ENCODE data around the gene PCDH9.

Gene PCDH9

DNA sequence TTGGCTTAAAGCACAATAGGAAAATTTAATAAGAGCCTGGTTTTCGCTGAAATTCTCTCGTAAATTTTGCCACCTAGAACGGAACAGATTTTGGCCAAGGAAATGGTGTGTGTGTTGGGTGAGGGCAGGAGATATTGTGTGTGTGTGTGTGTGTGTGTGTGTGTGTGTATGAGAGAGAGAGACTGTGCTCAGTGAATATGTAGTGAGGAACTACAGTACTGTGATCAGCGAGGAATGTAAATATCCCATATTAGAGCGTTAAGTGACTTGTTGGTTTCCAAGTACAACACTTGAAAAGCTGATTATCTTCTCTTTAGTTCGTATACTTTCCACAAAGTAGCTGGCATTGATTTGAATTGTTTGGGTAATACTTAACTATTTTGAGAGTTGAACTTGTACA lies 738.9 kb downstream of the PCDH9 start:
- DNase-seq: no peak

GRCh38 chr13:66489586-66489985 lies 740.5 kb downstream of the PCDH9 start:
- DNase-seq: no peak

GRCh38 chr13:66489172-66489571 lies 741.0 kb downstream of the PCDH9 start:
- DNase-seq: no peak

DNA sequence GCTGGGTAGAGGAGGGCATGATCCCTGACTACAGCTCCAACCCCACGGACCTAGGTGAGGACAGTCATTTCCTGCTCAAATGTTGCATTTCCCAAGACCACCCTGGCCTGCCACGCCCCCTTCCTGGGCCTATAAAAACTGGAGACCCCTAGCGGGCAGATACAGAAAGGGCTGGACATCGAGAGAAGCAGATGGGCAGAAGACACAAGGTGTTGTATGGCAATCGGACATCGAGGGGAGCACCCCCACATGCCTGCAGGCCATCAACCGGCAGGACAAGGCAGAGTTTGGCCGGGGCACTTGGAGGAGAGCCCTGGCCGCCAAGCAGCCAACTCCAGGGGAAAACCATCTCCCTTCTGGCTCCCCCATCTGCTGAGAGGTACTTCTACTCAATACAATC lies 746.4 kb downstream of the PCDH9 start:
- DNase-seq: no peak

DNA sequence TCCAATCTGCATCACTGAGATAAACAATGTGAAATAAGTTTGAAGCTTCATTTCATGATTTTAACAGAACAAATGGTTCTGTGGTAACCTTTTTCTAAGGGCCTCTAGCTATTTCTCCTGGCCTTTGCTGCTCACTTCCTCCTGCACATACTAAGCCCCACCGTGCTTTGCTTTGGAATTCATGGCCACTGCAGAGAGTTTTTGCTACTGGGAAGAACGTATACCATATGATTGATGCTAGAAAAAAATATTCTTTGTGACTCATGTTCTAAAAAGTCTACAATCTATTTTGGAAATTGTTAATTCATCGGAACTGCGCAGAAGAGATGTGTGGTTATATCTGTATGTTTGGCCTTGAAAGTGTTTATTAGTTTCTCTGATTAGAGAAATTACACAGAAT lies 747.3 kb downstream of the PCDH9 start:
- DNase-seq: no peak

GRCh38 chr13:66477816-66478215 lies 752.3 kb downstream of the PCDH9 start:
- no peak for DNase-seq

GRCh38 chr13:66475061-66475460 lies 755.1 kb downstream of the PCDH9 start:
- DNase-seq: no peak

DNA sequence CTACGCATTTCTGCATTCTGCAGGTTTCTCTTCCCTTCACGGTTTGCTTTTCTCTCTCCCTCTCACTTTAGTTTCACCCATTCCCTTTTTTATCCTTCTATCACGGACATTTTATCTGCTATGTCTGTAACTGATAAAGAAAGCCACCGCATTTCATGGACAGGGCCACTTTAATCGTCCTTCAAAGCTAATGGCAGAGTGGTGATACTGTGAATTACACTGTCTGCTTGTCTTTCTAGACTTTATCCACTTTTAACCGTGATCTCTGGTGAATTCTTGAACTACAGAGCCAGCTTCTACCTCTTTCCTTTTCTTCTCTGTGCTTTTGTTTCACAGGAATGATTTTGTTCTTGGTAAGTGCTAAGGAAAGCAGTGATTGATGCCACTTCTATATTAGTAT lies 760.4 kb downstream of the PCDH9 start:
- no peak for DNase-seq

GRCh38 chr13:66468656-66469055 lies 761.5 kb downstream of the PCDH9 start:
- DNase-seq: no peak

DNA sequence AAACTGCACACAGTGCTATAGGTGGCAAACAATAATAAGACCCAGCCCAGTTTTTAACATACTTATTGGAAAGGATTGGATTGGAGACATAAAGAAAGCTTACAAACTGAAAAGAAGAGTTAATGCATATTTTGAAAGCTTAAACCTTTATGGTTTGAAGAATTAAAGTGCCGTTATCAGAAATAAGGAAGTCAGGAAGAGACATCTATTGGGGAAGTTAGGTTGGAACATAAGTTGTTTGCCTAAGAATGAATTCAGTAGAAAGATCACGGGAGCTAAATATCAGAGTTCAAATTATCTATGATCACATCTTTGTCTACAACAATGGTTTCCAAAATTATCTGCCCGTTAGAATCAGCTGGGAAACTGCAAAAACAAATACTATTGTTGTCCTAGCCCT lies 767.9 kb downstream of the PCDH9 start:
- no peak for DNase-seq

DNA sequence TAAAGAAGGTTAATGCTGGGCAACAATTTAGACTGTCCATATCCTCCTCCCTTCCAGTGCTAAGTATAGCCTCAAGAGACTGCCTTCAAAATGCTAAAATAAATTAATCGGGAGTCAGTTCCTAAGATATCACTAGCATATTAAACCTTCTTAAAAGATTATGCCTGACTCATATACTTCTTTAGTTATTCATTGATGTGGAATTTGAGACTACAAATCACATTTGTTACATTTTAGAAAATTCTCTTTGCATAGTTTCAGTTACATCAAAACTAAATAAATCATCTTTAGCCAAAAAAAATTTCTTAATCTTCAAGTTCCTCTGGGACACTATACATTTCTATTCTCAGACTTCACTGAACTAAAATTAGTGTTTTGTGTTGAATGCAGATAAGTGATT lies 769.1 kb downstream of the PCDH9 start:
- DNase-seq: no peak

DNA sequence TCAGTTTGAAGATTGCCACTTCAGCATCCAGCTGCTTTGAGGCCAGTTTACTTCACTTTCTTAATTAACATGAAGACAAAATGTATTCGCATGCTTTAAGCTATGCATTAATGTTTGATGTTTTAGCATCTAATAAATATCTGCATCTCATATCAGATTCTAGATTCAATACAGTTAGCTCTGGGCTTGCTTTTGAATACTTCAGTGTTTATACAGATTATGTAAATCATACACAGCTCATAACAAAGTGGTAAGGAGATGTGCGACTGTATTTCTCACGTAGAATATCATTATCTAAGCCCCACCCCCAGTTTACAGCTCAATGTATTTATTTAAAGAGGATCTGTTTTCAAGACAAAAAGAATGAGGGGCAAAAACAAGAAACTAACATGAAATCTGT lies 770.5 kb downstream of the PCDH9 start:
- DNase-seq: no peak

GRCh38 chr13:66459143-66459542 lies 771.0 kb downstream of the PCDH9 start:
- DNase-seq: no peak

DNA sequence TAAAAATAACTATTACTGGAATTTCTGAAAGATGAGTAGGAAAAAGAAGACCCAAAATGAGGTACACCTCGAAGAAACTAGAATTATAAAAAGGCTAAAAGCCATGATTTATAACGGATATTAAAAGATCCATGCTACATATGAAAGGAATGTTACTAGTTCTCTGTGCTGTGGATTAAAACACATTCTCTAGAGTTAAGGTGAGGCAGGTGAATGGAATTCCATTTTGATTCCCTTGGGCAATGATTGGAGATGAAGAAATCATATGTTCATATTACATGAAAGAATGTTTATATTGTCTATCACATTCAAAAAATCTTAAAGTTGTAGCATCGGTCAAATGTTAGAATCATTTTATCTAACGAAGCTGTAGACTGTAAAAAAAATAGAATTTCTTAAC lies 783.7 kb downstream of the PCDH9 start:
- DNase-seq: no peak

- no peak for DNase-seq
These were observed 786.2 kb downstream of the PCDH9 start for GRCh38 chr13:66443926-66444325.

DNA sequence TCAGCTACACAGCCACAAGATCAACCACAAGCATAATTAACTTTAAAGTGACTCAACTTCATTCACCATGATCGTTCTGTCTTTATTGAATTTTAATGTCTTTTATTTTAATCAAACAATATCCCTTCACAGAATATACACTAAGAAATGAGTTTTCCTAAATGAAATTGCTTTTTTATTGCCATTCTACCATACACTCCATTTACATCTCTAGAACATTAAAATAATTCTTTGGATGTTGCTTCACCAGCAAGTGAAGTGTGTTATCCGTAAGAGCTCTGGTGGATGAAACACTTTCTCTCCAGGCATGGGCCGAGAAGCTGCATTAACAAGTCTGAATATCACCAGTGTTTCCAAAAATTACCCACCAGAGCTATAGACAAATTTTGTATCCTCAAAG lies 789.2 kb downstream of the PCDH9 start:
- DNase-seq: no peak

DNA sequence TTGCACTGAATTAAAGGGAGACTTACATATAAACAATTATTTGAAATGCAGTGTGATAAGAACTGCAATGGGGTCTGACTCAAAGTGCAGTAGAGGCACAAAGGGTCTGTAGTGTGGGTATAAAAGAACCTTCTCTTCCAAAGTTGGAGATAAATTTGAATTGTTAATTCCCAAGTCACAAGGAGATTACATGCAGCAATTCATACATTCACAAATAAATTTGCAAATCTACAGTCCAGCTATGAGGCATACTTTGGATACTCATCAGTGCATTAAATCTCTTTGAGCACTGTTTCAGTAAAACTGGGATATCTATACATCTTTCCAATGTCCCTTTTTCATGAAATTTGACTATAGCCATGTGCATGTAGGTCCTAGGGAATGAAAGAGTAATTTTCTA lies 799.4 kb downstream of the PCDH9 start:
- no peak for DNase-seq

GRCh38 chr13:66430269-66430668 lies 799.9 kb downstream of the PCDH9 start:
- DNase-seq: no peak

DNA sequence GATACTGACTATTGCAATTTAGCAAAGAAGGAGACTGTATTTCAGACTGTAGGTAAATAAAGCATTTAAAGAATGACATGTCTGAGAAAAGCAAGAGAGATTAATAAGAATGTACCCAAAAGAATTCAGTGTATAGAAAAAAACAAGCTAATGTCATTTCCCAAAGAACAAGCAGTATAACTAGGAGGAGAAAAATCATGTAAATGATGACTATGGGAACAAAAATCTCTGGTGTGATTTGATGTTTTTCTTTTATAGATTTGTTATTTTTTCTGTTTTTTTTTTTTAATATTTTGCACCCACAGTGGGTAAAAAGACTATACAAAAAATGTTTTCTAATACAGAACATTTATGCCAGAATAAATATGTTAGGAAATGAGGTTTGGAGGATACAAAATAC lies 801.0 kb downstream of the PCDH9 start:
- DNase-seq: no peak

DNA sequence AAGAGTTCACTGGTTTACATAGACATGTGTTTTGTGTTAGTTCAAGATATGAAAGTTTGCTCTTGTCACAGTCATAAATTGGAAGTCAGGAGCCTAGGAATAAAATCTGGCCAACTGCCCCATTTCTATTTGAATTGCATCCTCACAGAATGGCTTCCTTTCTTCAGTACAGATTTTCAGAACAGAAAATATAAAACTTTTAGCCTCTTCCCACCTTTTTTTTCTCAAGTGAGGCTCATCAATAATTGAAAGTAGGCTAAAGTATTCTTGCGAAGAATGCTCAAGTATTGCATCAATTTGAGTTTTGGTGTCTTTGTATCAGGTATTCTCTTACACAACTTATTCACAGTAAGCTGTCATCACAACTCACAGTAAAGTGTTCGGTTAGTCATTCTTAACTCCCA lies 802.7 kb downstream of the PCDH9 start:
- DNase-seq: no peak

DNA sequence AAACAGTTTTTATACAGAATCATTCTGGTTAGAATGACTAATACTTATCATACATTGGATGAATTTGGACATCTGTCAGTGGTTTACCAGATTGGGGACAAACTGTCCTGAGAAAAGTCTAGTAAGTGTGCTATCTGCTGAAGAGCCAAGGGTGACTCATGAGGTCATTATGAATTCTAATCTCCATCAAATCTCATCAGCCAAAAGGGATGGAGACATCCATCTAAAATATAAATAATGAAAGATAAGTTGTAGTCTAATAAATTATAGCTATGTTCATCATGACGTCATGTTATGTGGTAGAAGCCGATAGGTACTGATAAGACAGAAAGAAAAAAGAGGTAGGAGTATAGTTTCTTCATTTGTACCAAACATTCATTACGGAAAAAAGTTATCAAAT lies 804.4 kb downstream of the PCDH9 start:
- DNase-seq: no peak

DNA sequence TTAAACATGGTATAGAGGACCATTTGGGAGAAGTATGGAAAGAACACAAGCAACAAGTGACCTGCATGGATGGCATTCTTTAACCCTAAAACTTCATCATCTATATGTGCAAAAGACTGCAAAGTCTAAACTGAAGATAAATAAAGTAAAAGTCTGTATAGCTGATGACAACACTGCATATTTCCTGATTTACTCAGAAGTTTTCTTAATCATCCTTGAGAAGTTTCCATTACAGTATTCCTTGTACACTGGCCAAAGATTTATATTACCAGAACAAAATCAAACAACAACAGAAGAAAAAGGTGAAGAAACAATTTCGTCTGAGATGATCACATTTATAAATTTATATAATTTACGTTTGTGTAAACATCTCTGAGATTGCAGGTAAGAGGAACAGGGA lies 805.7 kb downstream of the PCDH9 start:
- no peak for DNase-seq

GRCh38 chr13:66415444-66415843 lies 814.7 kb downstream of the PCDH9 start:
- DNase-seq: no peak

DNA sequence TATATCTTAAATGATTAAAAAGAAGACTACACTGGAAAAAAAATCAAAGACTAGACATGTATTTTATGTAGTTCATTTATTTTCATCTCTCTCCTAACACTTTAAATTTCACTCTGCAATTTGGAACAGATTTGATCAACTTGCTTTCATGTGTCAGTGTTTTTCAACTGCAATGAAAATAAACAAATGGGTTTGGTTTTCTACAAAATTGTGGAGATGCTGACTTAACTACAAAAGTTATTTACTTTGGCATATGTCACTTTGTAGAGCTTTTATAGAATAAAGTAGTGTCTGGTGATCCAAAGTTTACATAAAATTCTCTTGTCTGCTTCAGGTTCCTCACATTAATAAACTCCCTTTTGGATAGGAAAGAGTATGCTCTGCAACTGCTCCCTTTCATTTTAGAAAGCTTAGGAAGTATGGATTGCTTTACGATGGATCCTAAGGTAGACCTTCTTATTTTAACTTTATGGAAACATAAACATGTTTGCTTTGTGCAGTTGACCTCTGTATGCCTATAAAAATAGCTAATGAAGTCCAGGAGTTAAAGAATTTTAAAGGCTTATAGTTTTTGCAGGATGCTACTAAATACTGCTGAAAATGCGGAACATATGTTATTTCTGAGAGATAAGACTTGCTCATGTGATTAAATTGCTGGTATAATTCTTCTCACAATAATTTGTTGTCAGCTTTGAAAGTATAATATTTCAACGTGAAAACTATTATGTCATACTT lies 815.9 kb downstream of the PCDH9 start:
- DNase-seq: no peak

GRCh38 chr13:66410314-66410713 lies 819.8 kb downstream of the PCDH9 start:
- no peak for DNase-seq

DNA sequence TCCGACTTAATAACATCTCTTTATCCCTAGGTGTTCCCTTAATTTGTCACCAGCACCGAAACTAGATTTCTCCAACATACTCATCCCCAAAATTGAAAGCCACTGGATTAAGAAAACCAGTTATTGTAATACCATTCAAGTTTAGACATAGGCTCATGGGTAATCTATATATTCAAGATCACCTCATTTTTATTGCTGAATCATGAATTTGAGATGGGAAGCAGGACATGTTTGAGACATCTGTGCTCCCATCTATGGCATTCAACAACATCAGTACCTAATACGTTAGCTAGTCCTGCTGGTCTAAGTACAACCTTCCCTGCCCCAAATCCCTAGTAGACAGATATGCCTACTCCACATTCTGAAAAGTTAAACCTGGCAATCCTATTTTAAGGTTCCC lies 820.6 kb downstream of the PCDH9 start:
- DNase-seq: no peak
